ENCODE measurements around the gene HNRNPA1. TPM values are rescaled to one million over a fixed set of nuclear protein-coding genes. Genes with fewer than 3 reads are reported as not detected.
A peak's percentile ranks its signal among the peaks of the same experiment; 100 is the strongest.

Gene HNRNPA1
- total and polyA plus RNA-seq, 9 of the 15 experiments (the other 6 are each of a cell fraction or from before 2014, with no cell fraction given), result 1,166 to 2,703 (median 1,815) TPM

- TF ChIP-seq ETS1 (conservative IDR thresholded peaks at IDR 0.05; ENCODE audit: control insufficient read depth, low read depth, low read length) (peak; percentile 98), EP400 (IDR thresholded peaks at IDR 0.05) (no peak), IRF1 (CRISPR knock-in tag; IDR thresholded peaks at IDR 0.05; ENCODE audit: borderline replicate concordance) (no peak), CC2D1A (IDR thresholded peaks at IDR 0.05) (peak; percentile 96), ZBTB8A (IDR thresholded peaks at IDR 0.05; ENCODE audit: partially characterized antibody) (no peak), TBP (optimal IDR thresholded peaks at IDR 0.05; ENCODE audit: low read depth, low read length) (peak; percentile 47), PHB2 (IDR thresholded peaks at IDR 0.05; ENCODE audit: low read depth) (peak; percentile 95), ARID3A (IDR thresholded peaks at IDR 0.05; ENCODE audit: borderline replicate concordance, low read depth, low read length) (peak; percentile 27; the same call in 1 of the 2 replicates), MBD2 (IDR thresholded peaks at IDR 0.05; ENCODE audit: borderline replicate concordance, low read depth) (peak; percentile 97), ZNF778 (CRISPR knock-in tag; IDR thresholded peaks at IDR 0.05) (no peak), HMG20A (CRISPR knock-in tag; conservative IDR thresholded peaks at IDR 0.05) (no peak), EHMT2 (IDR thresholded peaks at IDR 0.05) (peak; percentile 52; the same call in 1 of the 2 replicates), ATF6 (CRISPR knock-in tag; IDR thresholded peaks at IDR 0.05) (no peak), HMGN3 (IDR thresholded peaks at IDR 0.05; ENCODE audit: borderline replicate concordance, extremely low read depth, insufficient read length, low read depth, low read length) (peak; percentile 100), SIX5 (IDR thresholded peaks at IDR 0.05; ENCODE audit: borderline replicate concordance in 1 of 2, insufficient read depth in 1 of 2, low read depth in 1 of 2, low read length in 2 of 2) (no peak), ZNF24 (IDR thresholded peaks at IDR 0.05) (0 out of 2 replicates have a peak, but pooled peaks have one; percentile 39), LARP7 (IDR thresholded peaks at IDR 0.05) (peak; percentile 52; the same call in 1 of the 2 replicates), COPS2 (conservative IDR thresholded peaks at IDR 0.05) (no peak), SMARCB1 (IDR thresholded peaks at IDR 0.05; ENCODE audit: insufficient read length, low read depth) (peak; percentile 79), XRCC4 (IDR thresholded peaks at IDR 0.05; ENCODE audit: extremely low read depth, insufficient read depth, insufficient read length) (no peak), ZFP91 (CRISPR knock-in tag; IDR thresholded peaks at IDR 0.05) (no peak), THRAP3 (IDR thresholded peaks at IDR 0.05; ENCODE audit: borderline replicate concordance) (no peak; the same call in 1 of the 2 replicates)
Measured at GRCh38 chr12:54304187-54304810, 23.8 kb downstream of the HNRNPA1 start (continued).

Data from K562 (cell line).